ENCODE measurements around the gene ZNF121.

ZNF121 gene

GRCh38 chr19:9584073-9584833, at the start of gene ZNF121:
TSS of gene ZNF121 (minus strand) at chr19:9584504. CDS start at chr19:9568097, 16,407 bp downstream.
- TF ChIP-seq ZC3H10 (CRISPR knock-in tag; IDR thresholded peaks at IDR 0.05) (no peak), GLIS3 (CRISPR knock-in tag; IDR thresholded peaks at IDR 0.05) (no peak), POU6F1 (CRISPR knock-in tag; IDR thresholded peaks at IDR 0.05; ENCODE audit: borderline replicate concordance, low read depth) (no peak), SNAI2 (CRISPR knock-in tag; IDR thresholded peaks at IDR 0.05) (no peak)
- peak; percentile 92 for ATAC-seq

GRCh38 chr19:9627856-9628255, 43.6 kb upstream of the ZNF121 start:
- no peak for ATAC-seq
- TF ChIP-seq ZFP3 (CRISPR knock-in tag; IDR thresholded peaks at IDR 0.05) = no peak
- TF ChIP-seq GLIS3 (CRISPR knock-in tag; IDR thresholded peaks at IDR 0.05) = no peak
- no peak for TF ChIP-seq ZFP30 (CRISPR knock-in tag; IDR thresholded peaks at IDR 0.05)
- no peak for TF ChIP-seq ARNTL (CRISPR knock-in tag; IDR thresholded peaks at IDR 0.05; ENCODE audit: borderline replicate concordance, low read depth)
- TF ChIP-seq, protein P1, sequence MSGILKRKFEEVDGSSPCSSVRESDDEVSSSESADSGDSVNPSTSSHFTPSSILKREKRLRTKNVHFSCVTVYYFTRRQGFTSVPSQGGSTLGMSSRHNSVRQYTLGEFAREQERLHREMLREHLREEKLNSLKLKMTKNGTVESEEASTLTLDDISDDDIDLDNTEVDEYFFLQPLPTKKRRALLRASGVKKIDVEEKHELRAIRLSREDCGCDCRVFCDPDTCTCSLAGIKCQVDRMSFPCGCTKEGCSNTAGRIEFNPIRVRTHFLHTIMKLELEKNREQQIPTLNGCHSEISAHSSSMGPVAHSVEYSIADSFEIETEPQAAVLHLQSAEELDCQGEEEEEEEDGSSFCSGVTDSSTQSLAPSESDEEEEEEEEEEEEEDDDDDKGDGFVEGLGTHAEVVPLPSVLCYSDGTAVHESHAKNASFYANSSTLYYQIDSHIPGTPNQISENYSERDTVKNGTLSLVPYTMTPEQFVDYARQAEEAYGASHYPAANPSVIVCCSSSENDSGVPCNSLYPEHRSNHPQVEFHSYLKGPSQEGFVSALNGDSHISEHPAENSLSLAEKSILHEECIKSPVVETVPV (CRISPR knock-in tag; IDR thresholded peaks at IDR 0.05) = no peak
- TF ChIP-seq PATZ1 (CRISPR knock-in tag; IDR thresholded peaks at IDR 0.05; ENCODE audit: borderline replicate concordance) = no peak
- TF ChIP-seq, protein P2, sequence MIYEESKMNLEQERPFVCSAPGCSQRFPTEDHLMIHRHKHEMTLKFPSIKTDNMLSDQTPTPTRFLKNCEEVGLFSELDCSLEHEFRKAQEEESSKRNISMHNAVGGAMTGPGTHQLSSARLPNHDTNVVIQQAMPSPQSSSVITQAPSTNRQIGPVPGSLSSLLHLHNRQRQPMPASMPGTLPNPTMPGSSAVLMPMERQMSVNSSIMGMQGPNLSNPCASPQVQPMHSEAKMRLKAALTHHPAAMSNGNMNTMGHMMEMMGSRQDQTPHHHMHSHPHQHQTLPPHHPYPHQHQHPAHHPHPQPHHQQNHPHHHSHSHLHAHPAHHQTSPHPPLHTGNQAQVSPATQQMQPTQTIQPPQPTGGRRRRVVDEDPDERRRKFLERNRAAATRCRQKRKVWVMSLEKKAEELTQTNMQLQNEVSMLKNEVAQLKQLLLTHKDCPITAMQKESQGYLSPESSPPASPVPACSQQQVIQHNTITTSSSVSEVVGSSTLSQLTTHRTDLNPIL (CRISPR knock-in tag; IDR thresholded peaks at IDR 0.05; ENCODE audit: low read depth) = no peak
- TF ChIP-seq POU6F1 (CRISPR knock-in tag; IDR thresholded peaks at IDR 0.05; ENCODE audit: borderline replicate concordance, low read depth) = no peak
- TF ChIP-seq ZC3H10 (CRISPR knock-in tag; IDR thresholded peaks at IDR 0.05) = no peak
- no peak for TF ChIP-seq TCF4 (CRISPR knock-in tag; IDR thresholded peaks at IDR 0.05; ENCODE audit: borderline replicate concordance)
- TF ChIP-seq CSDC2 (CRISPR knock-in tag; IDR thresholded peaks at IDR 0.05) = no peak
- no peak for TF ChIP-seq PPARA (CRISPR knock-in tag; IDR thresholded peaks at IDR 0.05; ENCODE audit: borderline replicate concordance)

GRCh38 chr19:9622531-9622930, 38.2 kb upstream of the ZNF121 start:
- TF ChIP-seq POU6F1 (CRISPR knock-in tag; IDR thresholded peaks at IDR 0.05; ENCODE audit: borderline replicate concordance, low read depth) = no peak
- no peak for TF ChIP-seq ZNF565 (CRISPR knock-in tag; conservative IDR thresholded peaks at IDR 0.05; ENCODE audit: low read depth)
- TF ChIP-seq ZC3H10 (CRISPR knock-in tag; IDR thresholded peaks at IDR 0.05) = no peak
- TF ChIP-seq, protein P2 (CRISPR knock-in tag; IDR thresholded peaks at IDR 0.05; ENCODE audit: low read depth) = no peak
- no peak for TF ChIP-seq GLIS3 (CRISPR knock-in tag; IDR thresholded peaks at IDR 0.05)
- TF ChIP-seq ZNF70 (CRISPR knock-in tag; IDR thresholded peaks at IDR 0.05) = no peak
- TF ChIP-seq ESRRG (CRISPR knock-in tag; IDR thresholded peaks at IDR 0.05) = no peak
- TF ChIP-seq ZNF8 (CRISPR knock-in tag; IDR thresholded peaks at IDR 0.05) = no peak
- no peak for TF ChIP-seq ARNTL (CRISPR knock-in tag; IDR thresholded peaks at IDR 0.05; ENCODE audit: borderline replicate concordance, low read depth)
- TF ChIP-seq ZFP30 (CRISPR knock-in tag; IDR thresholded peaks at IDR 0.05) = no peak
- TF ChIP-seq, protein P1 (CRISPR knock-in tag; IDR thresholded peaks at IDR 0.05) = no peak
- no peak for TF ChIP-seq SNAI2 (CRISPR knock-in tag; IDR thresholded peaks at IDR 0.05)
- no peak for TF ChIP-seq TOX (CRISPR knock-in tag; IDR thresholded peaks at IDR 0.05; ENCODE audit: borderline replicate concordance)
- no peak for TF ChIP-seq PPARA (CRISPR knock-in tag; IDR thresholded peaks at IDR 0.05; ENCODE audit: borderline replicate concordance)
- no peak for TF ChIP-seq TCF4 (CRISPR knock-in tag; IDR thresholded peaks at IDR 0.05; ENCODE audit: borderline replicate concordance)
- no peak for TF ChIP-seq BACH2 (CRISPR knock-in tag; IDR thresholded peaks at IDR 0.05; ENCODE audit: borderline replicate concordance)
- no peak for TF ChIP-seq CSDC2 (CRISPR knock-in tag; IDR thresholded peaks at IDR 0.05)
- TF ChIP-seq PATZ1 (CRISPR knock-in tag; IDR thresholded peaks at IDR 0.05; ENCODE audit: borderline replicate concordance) = no peak

More at GRCh38 chr19:9622531-9622930, 38.2 kb upstream of the ZNF121 start:
- no peak for ATAC-seq

Measured in SK-N-SH treated with all-trans-retinoic acid at 6 μM for 48 hours (cell line).